NCI-H82 treated with DMSO at 0.1 percent for 48 hours (cell line): ENCODE data around the gene PSEN1.

Source experiments
- DNase-seq: peaks from one replicate; lab custom pipeline; 2025; ENCODE audit not compliant: unreplicated experiment; lab: John Stamatoyannopoulos, UW

The PSEN1 gene

GRCh38 chr14:73238941-73239340 lies 102.6 kb downstream of the PSEN1 start:
- no peak for DNase-seq

DNA sequence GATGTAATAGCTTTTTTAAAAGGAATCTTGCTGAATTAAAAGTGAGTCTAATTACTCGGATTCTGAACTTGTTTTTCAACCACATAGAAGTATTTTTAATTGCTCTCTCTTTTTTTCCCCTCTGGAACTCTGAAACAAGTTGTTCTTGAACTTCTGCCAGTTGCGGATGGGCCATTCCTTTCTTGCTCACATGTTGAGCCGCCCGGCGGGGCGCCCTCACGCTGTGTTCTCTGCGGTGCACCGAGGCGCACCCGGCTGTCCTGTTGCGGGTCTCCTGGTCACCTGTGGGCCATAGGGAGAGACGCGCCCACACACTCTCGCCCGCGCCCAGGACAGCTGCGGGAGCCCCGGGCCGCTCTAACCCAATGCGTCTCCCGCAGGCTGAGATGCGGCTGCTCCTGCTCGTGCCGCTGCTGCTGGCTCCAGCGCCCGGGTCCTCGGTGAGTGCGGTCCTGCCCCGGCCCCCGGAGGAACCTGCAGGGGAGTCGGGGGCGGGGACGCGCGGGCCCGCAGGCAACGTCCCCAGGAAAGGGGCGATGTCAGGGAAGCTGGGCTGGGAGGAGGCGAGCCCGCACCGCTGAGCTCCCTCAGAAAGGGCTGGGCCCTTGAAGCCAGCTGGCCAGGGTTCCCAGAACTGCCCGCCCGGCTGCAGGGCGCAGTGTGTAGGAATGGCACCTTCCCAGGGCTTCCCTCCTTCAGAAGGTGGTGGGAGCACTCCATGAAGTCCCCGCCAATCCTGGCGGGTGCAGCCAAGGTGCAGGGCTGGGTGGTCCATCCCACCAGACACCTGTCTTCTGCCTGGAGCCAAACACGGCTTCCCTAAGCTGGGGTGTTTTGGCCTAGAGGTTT lies 103.3 kb downstream of the PSEN1 start:
- DNase-seq = no peak

DNA sequence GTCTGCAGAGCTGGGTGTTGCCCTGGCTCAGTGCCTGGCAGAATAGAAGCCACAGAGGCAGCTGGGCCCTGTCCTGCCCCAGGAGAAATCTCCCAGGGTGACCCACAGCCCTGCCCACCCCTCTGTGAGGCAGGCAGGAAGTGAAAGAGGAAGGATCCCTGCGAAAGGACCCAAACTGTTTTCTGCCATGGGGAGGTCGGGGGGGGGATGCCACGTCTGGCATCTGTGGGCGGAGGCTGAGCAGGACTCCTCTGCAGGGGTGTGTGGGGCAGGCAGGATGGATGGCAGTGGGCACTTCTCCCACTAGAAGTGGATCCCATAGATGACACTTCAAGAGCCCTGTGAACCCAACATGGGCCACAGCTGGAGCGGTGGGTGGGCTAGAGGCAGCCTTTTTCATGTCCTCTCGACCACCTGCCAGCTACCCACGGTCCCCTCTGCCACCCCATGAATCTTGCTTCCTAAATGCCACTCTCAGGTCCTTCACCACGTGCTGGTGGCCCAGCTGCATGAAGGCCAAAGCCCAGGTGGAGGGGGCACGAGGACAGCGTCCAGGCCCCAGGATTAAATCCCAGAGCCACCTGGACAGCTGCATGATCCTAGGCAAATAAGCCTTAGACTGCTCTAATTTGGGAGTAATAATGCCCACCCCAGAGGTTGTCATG lies 104.6 kb downstream of the PSEN1 start:
- no peak for DNase-seq

DNA sequence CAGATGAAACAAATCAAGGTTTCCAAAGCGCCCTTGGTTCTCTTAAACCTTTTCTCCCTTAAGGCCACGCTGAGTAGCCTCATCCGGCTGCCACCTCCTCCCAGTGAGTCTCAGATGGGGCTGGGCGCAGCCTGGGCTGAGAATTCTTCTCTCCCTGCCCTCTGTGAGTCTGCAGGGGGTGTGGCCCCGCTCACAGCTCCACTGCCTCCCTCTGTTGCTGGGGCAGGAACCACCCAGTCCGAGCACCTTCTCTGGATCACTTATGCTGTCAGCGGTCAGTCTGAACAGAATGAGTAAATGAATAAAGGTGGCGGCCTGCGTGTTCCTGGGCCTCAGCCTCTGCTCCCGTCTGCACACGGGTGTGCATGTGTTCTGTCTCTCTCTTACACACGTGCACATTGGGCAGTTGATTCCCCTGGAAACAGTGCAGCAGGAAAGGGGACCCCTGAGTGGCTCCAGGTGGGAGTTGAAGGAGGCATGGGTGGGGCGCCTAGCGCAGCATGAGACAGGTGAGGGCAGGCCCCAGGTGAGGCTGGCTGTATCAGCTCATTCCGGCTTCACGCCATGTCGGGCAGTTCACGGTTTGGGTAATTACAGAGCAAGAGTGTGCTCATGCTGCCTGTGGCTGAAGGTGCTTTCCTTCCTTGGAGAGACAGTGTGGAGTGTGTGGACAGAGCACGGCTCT lies 105.3 kb downstream of the PSEN1 start:
- no peak for DNase-seq

- DNase-seq = no peak
Measured at GRCh38 chr14:73242357-73242901, 106.1 kb downstream of the PSEN1 start.

DNA sequence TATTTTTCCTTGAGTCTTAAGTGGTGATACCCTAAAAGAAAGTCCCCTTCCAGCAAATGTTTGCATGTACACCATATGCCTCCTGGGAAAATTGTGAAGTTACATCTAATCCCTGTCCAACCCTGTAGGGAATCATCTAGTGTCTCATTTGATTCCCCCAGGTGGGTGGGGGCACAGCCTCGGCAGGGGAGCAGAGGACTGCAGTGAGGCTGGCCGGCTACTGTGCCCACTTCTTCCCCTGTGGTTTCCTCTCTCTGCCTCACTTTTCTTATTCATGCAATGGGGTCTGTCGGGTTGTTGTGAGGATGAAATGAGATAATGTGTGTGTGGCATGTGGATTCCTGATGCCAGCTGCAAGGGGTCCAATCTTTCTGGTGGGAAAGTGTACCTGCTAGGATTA lies 107.0 kb downstream of the PSEN1 start:
- no peak for DNase-seq

DNA sequence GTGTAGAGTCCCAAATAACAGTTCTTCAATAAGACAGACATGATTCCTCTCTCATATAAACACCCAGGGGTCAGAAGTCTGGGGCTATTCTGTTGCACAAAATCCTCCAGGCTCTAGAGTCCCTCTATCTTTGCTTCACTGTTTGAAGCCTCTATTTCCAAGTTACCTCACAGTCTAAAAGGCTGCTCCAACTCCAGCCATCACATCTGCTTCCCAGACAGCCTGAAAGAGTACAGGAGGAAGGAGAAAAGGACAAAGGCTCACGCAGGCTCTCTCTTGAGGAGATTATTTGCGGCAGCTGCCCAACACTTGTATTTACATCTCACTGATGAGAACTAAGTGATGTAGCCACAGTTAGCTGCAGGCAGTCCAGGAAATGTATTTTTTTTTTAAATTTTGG lies 107.4 kb downstream of the PSEN1 start:
- DNase-seq = no peak

DNA sequence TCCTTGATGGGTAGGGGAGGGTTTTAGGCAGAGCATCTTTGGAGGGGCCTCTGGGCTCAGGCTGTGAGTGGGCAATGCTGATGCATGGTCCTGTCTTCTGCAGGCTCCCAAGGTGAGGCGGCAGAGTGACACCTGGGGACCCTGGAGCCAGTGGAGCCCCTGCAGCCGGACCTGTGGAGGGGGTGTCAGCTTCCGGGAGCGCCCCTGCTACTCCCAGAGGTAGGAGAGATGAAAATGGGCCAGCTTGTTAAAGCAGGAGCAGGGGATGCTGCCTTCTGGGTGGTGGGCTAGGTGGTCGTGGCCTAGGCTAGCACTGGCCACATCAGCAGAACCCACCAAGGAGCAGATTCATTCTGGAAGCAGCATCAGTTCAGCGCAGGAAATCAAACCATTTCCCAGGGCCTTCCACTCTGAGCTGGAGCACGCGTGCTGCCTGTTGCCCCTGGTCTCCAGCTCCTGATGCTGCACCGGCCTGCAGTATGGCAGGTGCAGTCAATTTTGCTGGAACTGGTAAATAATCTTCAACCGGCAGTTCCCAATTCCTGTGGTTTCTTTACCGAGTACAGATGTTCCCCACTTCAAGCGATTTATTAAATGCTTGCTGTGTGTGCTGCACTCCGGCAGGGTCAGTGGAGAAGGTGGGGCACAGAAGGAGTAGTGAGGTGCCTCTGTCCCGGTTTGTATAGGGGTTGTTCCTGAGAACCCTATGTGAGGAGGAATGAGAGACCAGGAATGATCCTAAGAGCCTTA lies 108.4 kb downstream of the PSEN1 start:
- DNase-seq = no peak

GRCh38 chr14:73245480-73246325 lies 109.4 kb downstream of the PSEN1 start:
- peak; percentile 22 for DNase-seq

DNA sequence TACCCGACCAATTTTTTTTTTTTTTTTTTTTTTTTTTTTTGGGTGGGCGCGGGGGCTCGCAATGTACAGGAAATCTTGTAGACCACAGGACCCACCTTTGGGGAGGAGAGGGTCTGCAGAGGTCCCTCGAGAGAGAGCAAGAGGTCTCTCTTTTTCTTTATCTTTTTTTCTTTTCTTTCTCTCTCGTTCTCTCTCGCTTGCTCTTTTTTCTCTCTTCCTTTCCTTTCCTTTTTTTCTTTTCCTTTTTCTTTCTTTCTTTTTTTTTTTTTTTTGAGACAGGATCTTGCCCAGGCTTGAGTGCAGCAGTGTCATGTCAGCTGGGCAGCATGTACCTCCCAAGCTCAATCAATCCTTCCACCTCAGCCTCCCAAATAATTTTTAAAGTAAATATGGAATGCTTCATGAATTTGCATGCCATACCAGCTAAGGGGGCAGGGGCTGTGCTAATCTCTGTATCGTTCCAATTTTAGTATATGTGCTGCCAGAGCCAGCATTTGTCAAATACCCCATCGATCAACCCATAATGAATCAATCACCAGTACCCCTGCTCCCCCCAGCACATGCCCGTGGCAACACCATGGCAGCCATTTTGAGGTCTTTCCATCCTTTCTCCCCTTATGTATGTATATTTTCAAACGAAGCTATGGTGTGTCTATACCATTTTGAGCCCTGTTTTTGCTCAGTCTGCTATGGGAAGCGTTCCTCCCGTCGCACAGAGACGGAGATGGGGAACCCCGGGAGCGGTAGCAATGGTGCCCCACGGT lies 110.3 kb downstream of the PSEN1 start:
- DNase-seq = no peak

GRCh38 chr14:73248108-73248868 lies 112.0 kb downstream of the PSEN1 start:
- no peak for DNase-seq

DNA sequence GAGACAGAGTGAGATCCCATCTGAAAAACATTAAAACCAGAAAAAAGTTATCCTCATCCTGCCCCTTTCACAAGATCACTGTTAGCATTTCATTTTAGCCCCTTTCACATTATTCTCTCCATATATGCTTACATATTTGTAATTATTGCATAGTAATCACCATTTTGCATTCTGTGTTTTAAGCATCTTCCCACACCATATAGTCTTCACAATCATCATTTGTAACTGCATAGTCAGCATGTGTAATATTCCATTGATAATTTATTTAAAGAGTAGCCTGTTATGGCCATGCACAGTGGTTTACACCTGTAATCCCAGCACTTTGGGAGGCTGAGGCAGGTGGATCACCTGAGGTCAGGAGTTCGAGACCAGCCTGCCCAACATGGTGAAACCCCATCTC lies 112.8 kb downstream of the PSEN1 start:
- no peak for DNase-seq

DNA sequence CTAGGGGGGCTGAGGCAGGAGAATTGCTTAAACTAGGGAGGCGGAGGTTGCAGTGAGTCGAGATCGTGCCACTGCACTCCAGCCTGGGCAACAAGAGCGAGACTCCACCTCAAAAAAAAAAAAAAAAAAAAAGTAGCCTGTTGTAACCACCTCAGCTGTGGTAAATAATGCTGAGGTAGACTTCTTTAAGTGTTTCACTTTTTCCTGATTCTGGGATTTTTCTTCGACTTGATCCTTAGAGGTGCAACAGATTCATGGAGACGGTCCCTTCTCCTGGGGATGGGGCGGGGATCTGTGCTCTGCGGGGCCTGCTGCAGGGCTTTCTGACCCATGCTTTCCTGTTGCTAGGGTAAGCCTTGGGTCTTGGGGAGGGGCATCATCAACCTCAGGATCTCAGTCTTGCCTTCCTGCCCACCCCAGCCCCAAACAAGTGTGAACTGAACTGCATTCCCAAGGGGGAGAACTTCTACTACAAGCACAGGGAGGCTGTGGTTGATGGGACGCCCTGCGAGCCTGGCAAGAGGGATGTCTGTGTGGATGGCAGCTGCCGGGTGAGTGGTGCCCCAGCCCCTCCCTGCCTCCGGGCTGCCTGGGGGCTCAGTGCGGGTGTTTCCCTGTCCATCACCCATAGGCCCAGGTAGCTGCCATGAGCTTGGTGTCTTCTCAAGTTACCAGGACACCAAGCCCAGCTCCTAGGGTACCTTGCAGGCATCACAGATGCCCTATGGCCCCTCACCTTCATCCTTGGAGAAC lies 113.4 kb downstream of the PSEN1 start:
- no peak for DNase-seq

- no peak for DNase-seq
Measured at GRCh38 chr14:73250317-73250713, 114.0 kb downstream of the PSEN1 start.

DNA sequence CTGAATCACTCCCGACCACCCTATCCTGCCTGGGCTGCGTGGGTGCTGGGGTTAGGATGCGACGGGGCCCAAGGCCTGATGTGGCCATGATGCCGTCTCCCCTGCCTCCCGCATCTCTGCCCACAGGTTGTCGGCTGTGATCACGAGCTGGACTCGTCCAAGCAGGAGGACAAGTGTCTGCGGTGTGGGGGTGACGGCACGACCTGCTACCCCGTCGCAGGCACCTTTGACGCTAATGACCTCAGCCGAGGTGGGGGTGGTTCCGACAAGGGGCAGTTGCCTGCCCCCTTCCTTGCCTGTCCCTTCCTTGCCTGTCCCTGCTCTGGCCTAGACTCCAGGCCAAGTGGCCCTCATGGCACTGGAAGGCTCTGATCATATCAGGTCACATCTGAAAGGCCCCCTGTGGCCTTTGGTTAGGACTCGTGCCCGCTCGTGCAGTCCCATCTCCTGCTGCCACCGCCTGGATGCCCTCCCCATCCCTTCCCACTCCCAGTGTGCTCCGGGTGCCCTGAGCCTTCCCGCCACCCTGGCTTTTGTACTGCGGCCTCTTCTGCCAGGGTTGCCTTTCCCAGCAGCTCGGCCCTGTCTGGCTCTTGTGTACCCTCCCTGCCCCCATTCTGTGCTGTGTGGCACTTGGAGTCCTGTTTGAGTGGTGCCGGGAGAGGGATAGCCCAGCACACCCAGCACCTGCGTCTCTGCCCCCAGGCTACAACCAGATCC lies 114.6 kb downstream of the PSEN1 start:
- DNase-seq = no peak

DNA sequence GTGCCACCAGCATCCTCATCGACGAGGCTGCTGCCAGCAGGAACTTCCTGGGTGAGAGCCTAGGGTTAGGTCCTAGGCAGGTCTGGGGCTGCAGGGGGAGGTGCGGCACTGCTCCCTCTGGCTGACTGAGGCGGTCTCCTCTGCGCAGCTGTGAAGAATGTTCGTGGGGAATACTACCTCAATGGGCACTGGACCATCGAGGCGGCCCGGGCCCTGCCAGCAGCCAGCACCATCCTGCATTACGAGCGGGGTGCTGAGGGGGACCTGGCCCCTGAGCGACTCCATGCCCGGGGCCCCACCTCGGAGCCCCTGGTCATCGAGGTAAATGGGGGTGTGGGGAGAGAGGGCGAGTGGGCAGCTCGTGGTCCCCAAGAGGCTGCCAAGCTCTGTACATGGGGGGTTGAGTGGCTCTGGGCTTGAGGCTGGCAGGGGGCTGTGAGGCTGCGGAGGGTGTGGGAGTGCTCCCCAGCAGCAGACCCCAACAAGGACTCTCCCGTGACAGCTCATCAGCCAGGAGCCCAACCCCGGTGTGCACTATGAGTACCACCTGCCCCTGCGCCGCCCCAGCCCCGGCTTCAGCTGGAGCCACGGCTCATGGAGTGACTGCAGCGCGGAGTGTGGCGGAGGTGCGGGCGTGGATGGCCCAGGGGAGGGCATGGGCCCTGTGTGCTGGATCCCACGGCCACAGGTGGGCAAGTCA lies 115.4 kb downstream of the PSEN1 start:
- DNase-seq = no peak
